Hematopoietic multipotent progenitor cell treated with erythropoietin and hydrocortisone succinate and interleukin-3 and kit ligand, for 8 days (in vitro differentiated cells): Measurements from ENCODE around the gene POLR2E.
A peak's percentile ranks its signal among the peaks of the same experiment; 100 is the strongest.

Experiments used
- DNase-seq: peaks from one replicate; pipeline ENCODE4 v3.0.0-alpha.2; 2015

The POLR2E gene

GRCh38 chr19:1062387-1063029 is 32.7 kb downstream of the POLR2E start:
- DNase-seq, result peak; percentile 52

GRCh38 chr19:1061987-1062386 is 33.2 kb downstream of the POLR2E start:
- DNase-seq, result no peak

- no peak for DNase-seq
Observed at GRCh38 chr19:1060689-1061088, 34.5 kb downstream of the POLR2E start.

- no peak for DNase-seq
Observed at GRCh38 chr19:1058112-1058511, 37.1 kb downstream of the POLR2E start.

- no peak for DNase-seq
Observed at GRCh38 chr19:1057176-1057855, 37.9 kb downstream of the POLR2E start.

- DNase-seq, result no peak
Observed at GRCh38 chr19:1055886-1056620, 39.1 kb downstream of the POLR2E start.

- DNase-seq, result no peak
Observed at GRCh38 chr19:1055028-1055425, 40.1 kb downstream of the POLR2E start.

- no peak for DNase-seq
Observed at GRCh38 chr19:1054102-1055027, 40.8 kb downstream of the POLR2E start.

- DNase-seq, result no peak
Observed at GRCh38 chr19:1053176-1054101, 41.7 kb downstream of the POLR2E start.

- DNase-seq, result no peak
Observed at GRCh38 chr19:1052349-1052975, 42.7 kb downstream of the POLR2E start.

GRCh38 chr19:1051791-1052190 is 43.4 kb downstream of the POLR2E start:
- DNase-seq, result no peak

- DNase-seq, result no peak
Observed at GRCh38 chr19:1050989-1051788, 44.0 kb downstream of the POLR2E start.

- DNase-seq, result no peak
Observed at GRCh38 chr19:1049800-1050199, 45.4 kb downstream of the POLR2E start.

GRCh38 chr19:1049106-1049505 is 46.1 kb downstream of the POLR2E start:
- no peak for DNase-seq

- no peak for DNase-seq
Observed at GRCh38 chr19:1047696-1048147, 47.5 kb downstream of the POLR2E start.

GRCh38 chr19:1046836-1047695 is 48.1 kb downstream of the POLR2E start:
- DNase-seq, result no peak

GRCh38 chr19:1046117-1046626 is 49.0 kb downstream of the POLR2E start:
- DNase-seq, result no peak

GRCh38 chr19:1045247-1045603 is 50.0 kb downstream of the POLR2E start:
- DNase-seq, result peak; percentile 89
